ENCODE results near the gene TBPL2.
"Not testable (repeated sequence)": the region's sequence is repeated elsewhere in the genome, so short reads cannot be mapped to it uniquely, and the experiment has no call there.

The TBPL2 gene

GRCh38 chr14:55399852-55400251, 40.6 kb downstream of the TBPL2 start:
- no peak for DNase-seq

GRCh38 chr14:55399183-55399582, 41.2 kb downstream of the TBPL2 start:
- DNase-seq: no peak

GRCh38 chr14:55398679-55399078, 41.7 kb downstream of the TBPL2 start:
- no peak for DNase-seq

- no peak for DNase-seq
Measured at GRCh38 chr14:55389330-55389729, 51.1 kb downstream of the TBPL2 start.

- no peak for DNase-seq
Measured at GRCh38 chr14:55388160-55388559, 52.3 kb downstream of the TBPL2 start.

- no peak for DNase-seq
Measured at GRCh38 chr14:55387121-55387520, 53.3 kb downstream of the TBPL2 start.

- no peak for DNase-seq
Measured at GRCh38 chr14:55386037-55386808, 54.2 kb downstream of the TBPL2 start.

GRCh38 chr14:55384536-55384935, 55.9 kb downstream of the TBPL2 start:
- no peak for DNase-seq

- no peak for DNase-seq
Measured at GRCh38 chr14:55383541-55384140, 56.8 kb downstream of the TBPL2 start.

- not testable (repeated sequence) for DNase-seq
Measured at GRCh38 chr14:55383056-55383466, 57.4 kb downstream of the TBPL2 start.

- no peak for DNase-seq
Measured at GRCh38 chr14:55382483-55382882, 57.9 kb downstream of the TBPL2 start.

- DNase-seq: no peak
Measured at GRCh38 chr14:55381561-55381960, 58.9 kb downstream of the TBPL2 start.

- no peak for DNase-seq
Measured at GRCh38 chr14:55381040-55381439, 59.4 kb downstream of the TBPL2 start.

GRCh38 chr14:55377236-55377635, 63.2 kb downstream of the TBPL2 start:
- no peak for DNase-seq

- no peak for DNase-seq
Measured at GRCh38 chr14:55374771-55375170, 65.6 kb downstream of the TBPL2 start.

GRCh38 chr14:55373784-55374705, 66.4 kb downstream of the TBPL2 start:
- no peak for DNase-seq

- no peak for DNase-seq
Measured at GRCh38 chr14:55372825-55373224, 67.6 kb downstream of the TBPL2 start.

- no peak for DNase-seq
Measured at GRCh38 chr14:55372423-55372822, 68.0 kb downstream of the TBPL2 start.

GRCh38 chr14:55370883-55371455, 69.4 kb downstream of the TBPL2 start:
- no peak for DNase-seq

GRCh38 chr14:55366271-55366670, 74.1 kb downstream of the TBPL2 start:
- no peak for DNase-seq
